Brain microvascular endothelial cell (primary cell): ENCODE data around the gene RHBDL1.

Source experiments
- DNase-seq: peaks from one replicate; pipeline ENCODE4 v3.0.0-alpha.2; 2020
- H3K27ac ChIP-seq: fragments of 250-450 bp; sonication (Bioruptor Pico); 2 replicates; pipeline ENCODE4 v1.5.1; 2020; ENCODE audit warnings: mild to moderate bottlenecking, moderate library complexity
- H3K27me3 ChIP-seq: fragments of 250-450 bp; sonication (Bioruptor Pico); replicated peaks from 2 replicates; pipeline ENCODE4 v1.5.1; 2020; ENCODE audit warnings: mild to moderate bottlenecking
- H3K36me3 ChIP-seq: fragments of 250-450 bp; sonication (Bioruptor Pico); replicated peaks from 2 replicates; pipeline ENCODE4 v1.5.1; 2020; ENCODE audit warnings: mild to moderate bottlenecking
- H3K4me3 ChIP-seq: 2 replicates; pipeline ENCODE4 v1.5.1; 2011; ENCODE audit warnings: low read depth, mild to moderate bottlenecking, control low read depth, low read length, moderate library complexity
- CTCF ChIP-seq: IDR thresholded peaks from 2 replicates; pipeline ENCODE4 v1.5.1; 2011; ENCODE audit warnings: low read depth, mild to moderate bottlenecking, moderate library complexity, low read length, control low read depth, inconsistent platforms; ENCODE audit errors: missing control alignments
- in situ Hi-C: cut with HindIII; loops from 2 replicates; pipeline ENCODE4 v1.10.0; 2017; ENCODE audit warnings: low sequenced_read_pairs, low pct_ligation_motif_present

RHBDL1 gene

GRCh38 chr16:658679-659571 lies 16.5 kb upstream of the RHBDL1 start:
- in situ Hi-C loops, result no loop called here
- Histone ChIP-seq H3K27ac (no peak overlapping the region), H3K27me3 (no peaks in the 10 kb centered on the region), H3K36me3 (peaks cover 8% of the 10 kb centered on the region), H3K4me3 (no peak overlapping the region)
- peak; percentile 37 for TF ChIP-seq CTCF
- DNase-seq, result no peak

GRCh38 chr16:659618-660017 lies 15.9 kb upstream of the RHBDL1 start:
- Histone ChIP-seq H3K27me3 (no peaks in the 10 kb centered on the region), H3K27ac (no peak overlapping the region), H3K36me3 (peaks cover 8% of the 10 kb centered on the region), H3K4me3 (no peak overlapping the region)
- no peak for DNase-seq
- in situ Hi-C loops, result no loop called here
- TF ChIP-seq CTCF, result no peak

- Histone ChIP-seq H3K36me3 (peaks cover 8% of the 10 kb centered on the region), H3K4me3 (no peak overlapping the region), H3K27ac (no peak overlapping the region), H3K27me3 (no peaks in the 10 kb centered on the region)
- no peak for DNase-seq
- TF ChIP-seq CTCF, result no peak
- in situ Hi-C loops, result no loop called here
Observed at GRCh38 chr16:660132-660458, 15.4 kb upstream of the RHBDL1 start.

GRCh38 chr16:660459-661183 lies 14.8 kb upstream of the RHBDL1 start:
- Histone ChIP-seq H3K36me3 (peaks cover 8% of the 10 kb centered on the region), H3K27me3 (no peaks in the 10 kb centered on the region), H3K27ac (no peak overlapping the region), H3K4me3 (peak overlapping the region; percentile 26)
- TF ChIP-seq CTCF, result peak; percentile 65
- DNase-seq, result peak; percentile 63
- in situ Hi-C loops, result no loop called here

GRCh38 chr16:661184-661821 lies 14.2 kb upstream of the RHBDL1 start:
- H3K36me3 ChIP-seq, result peaks cover 8% of the 10 kb centered on the region
- no peak overlapping the region for H3K27ac ChIP-seq
- peak overlapping the region; percentile 15 for H3K4me3 ChIP-seq
- H3K27me3 ChIP-seq, result no peaks in the 10 kb centered on the region
- peak; percentile 2 for TF ChIP-seq CTCF
- in situ Hi-C loops, result no loop called here
- DNase-seq, result no peak
